ENCODE results near the gene PCDHGA4. TPM values are rescaled to one million over a fixed set of nuclear protein-coding genes. Genes with fewer than 3 reads are reported as not detected.

Gene PCDHGA4
- total RNA-seq, 1 donor from 2014 or later: 9.3 TPM

DNA sequence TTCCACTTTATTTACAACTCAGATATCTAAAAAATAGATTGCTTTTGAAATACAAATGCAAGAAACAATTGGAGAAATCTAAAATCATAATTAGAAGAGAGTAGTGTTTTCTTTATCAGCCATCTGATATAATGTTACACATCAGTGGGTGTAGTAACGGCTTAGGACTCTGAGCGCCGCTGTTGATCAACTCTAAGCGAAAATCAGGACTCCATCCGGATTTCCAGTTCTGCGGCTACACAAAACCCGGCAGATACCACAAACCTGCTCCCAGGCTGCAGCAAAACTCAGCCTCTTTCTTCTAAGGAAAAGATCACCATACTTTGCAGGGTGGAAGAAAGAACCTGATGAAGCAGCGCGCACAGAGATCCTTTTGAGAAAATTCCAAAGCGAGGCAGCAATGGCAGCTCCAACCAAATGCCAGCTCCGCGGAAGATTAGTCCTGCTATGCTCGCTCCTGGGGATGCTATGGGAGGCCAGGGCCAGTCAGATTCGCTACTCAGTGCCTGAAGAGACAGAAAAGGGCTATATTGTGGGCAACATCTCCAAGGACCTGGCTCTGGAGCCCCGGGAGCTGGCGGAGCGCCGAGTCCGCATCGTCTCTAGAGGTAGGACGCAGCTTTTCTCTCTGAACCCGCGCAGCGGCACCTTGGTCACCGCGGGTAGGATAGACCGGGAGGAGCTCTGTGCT lies 47.9 kb downstream of the PCDHGA4 start, which contains the start of gene PCDHGA9:
PCDHGA9 (plus strand) TSS at position 226 of the 691 bp plus-strand sequence; CDS start at position 401, 175 bp downstream.
- intact Hi-C loops (cut with DNase I): no loop called here
- DNase-seq (no peak), ATAC-seq (ENCODE audit: poor library complexity) (no peak)

DNA sequence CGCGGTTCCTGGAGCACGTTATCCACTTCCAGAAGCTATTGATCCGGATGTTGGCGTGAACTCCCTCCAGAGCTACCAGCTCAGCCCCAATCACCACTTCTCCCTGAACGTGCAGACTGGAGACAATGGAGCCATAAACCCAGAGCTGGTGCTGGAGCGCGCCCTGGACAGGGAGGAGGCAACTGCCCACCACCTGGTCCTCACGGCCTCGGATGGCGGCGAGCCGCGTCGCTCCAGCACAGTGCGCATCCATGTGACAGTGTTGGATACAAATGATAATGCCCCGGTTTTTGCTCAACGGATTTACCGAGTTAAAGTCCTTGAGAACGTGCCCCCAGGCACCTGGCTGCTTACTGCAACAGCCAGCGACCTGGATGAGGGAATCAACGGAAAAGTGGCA lies 48.6 kb downstream of the PCDHGA4 start:
- no peak for DNase-seq
- no peak for ATAC-seq (ENCODE audit: poor library complexity)
- intact Hi-C loops (cut with DNase I): no loop called here

Other genes with a start within 250 kb of the PCDHGA4 start
- gene PCDHB4, start 233.2 kb upstream of the PCDHGA4 start, total RNA-seq: 1.7 TPM
- 1.3 TPM for gene PCDHB5, start 219.8 kb upstream of the PCDHGA4 start, total RNA-seq
- gene PCDHB6, start 205.0 kb upstream of the PCDHGA4 start, total RNA-seq: 0.35 TPM
- gene PCDHB7, start 182.4 kb upstream of the PCDHGA4 start, total RNA-seq: 0.62 TPM
- 2.1 TPM for gene PCDHB8, start 177.2 kb upstream of the PCDHGA4 start, total RNA-seq
- 2.2 TPM for gene PCDHB16, start 172.6 kb upstream of the PCDHGA4 start, total RNA-seq
- gene PCDHB9, start 167.9 kb upstream of the PCDHGA4 start, total RNA-seq: 0.81 TPM
- 0.81 TPM for gene PCDHB10, start 162.7 kb upstream of the PCDHGA4 start, total RNA-seq
- gene PCDHB11, start 155.4 kb upstream of the PCDHGA4 start, total RNA-seq: 0.73 TPM
- gene PCDHB12, start 146.3 kb upstream of the PCDHGA4 start, total RNA-seq: 1.0 TPM
- gene PCDHB13, start 141.1 kb upstream of the PCDHGA4 start, total RNA-seq: 2.8 TPM
- gene PCDHB14, start 131.7 kb upstream of the PCDHGA4 start, total RNA-seq: 3.3 TPM
- gene PCDHB15, start 109.6 kb upstream of the PCDHGA4 start, total RNA-seq: 3.9 TPM
- 0.16 TPM for gene SLC25A2, start 51.0 kb upstream of the PCDHGA4 start, total RNA-seq
- 101 TPM for gene TAF7, start 34.2 kb upstream of the PCDHGA4 start, total RNA-seq
- gene PCDHGA1, start 24.5 kb upstream of the PCDHGA4 start, total RNA-seq: 2.7 TPM
- gene PCDHGA2, start 16.3 kb upstream of the PCDHGA4 start, total RNA-seq: 6.5 TPM
- gene PCDHGA3, start 11.2 kb upstream of the PCDHGA4 start, total RNA-seq: 13.0 TPM
- gene PCDHGB1, start 4.9 kb upstream of the PCDHGA4 start, total RNA-seq: 7.8 TPM
- gene PCDHGB2, start 5.0 kb downstream of the PCDHGA4 start, total RNA-seq: 9.2 TPM
- 6.6 TPM for gene PCDHGA5, start 9.1 kb downstream of the PCDHGA4 start, total RNA-seq
- 7.6 TPM for gene PCDHGB3, start 15.2 kb downstream of the PCDHGA4 start, total RNA-seq
- 6.7 TPM for gene PCDHGA6, start 18.9 kb downstream of the PCDHGA4 start, total RNA-seq
- gene PCDHGA7, start 27.7 kb downstream of the PCDHGA4 start, total RNA-seq: 7.7 TPM
- gene PCDHGB4, start 32.7 kb downstream of the PCDHGA4 start, total RNA-seq: 5.8 TPM
- 10.1 TPM for gene PCDHGA8, start 37.6 kb downstream of the PCDHGA4 start, total RNA-seq
- gene PCDHGB5, start 42.9 kb downstream of the PCDHGA4 start, total RNA-seq: 7.2 TPM
- gene PCDHGA9, start 47.8 kb downstream of the PCDHGA4 start, total RNA-seq: 4.3 TPM
- 6.2 TPM for gene PCDHGB6, start 53.0 kb downstream of the PCDHGA4 start, total RNA-seq
- gene PCDHGA10, start 58.0 kb downstream of the PCDHGA4 start, total RNA-seq: 5.4 TPM
- gene PCDHGB7, start 62.7 kb downstream of the PCDHGA4 start, total RNA-seq: 9.8 TPM
- 5.1 TPM for gene PCDHGA11, start 66.0 kb downstream of the PCDHGA4 start, total RNA-seq
- gene PCDHGA12, start 75.5 kb downstream of the PCDHGA4 start, total RNA-seq: 4.9 TPM
- gene PCDHGC3, start 120.9 kb downstream of the PCDHGA4 start, total RNA-seq: 17.1 TPM
- gene PCDHGC4, start 130.0 kb downstream of the PCDHGA4 start, total RNA-seq: 3.0 TPM
- gene PCDHGC5, start 134.1 kb downstream of the PCDHGA4 start, total RNA-seq: 3.0 TPM